Measurements from ENCODE around the gene KRTAP9-3.

DNA sequence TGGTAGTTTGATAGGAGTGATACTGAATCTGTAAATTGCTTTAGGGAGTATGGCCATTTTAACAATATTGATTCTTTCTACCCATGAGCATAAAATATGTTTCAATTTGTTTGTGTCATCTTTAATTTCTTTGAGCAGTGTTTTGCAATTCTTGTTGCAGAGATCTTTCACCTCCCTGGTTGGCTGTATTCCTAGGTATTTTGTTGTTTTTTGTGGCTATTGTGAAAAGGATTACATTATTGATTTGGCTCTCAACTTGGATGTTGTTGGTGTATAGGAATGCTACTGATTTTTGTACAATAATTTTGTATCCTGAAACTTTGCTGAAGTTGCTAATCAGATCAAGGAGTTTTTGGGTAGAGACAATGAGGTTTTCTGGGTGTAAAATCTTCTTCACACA, 26.2 kb downstream of the KRTAP9-3 start:
- no peak for TF ChIP-seq POLR2A (IDR thresholded peaks at IDR 0.05; ENCODE audit: low read depth, low read length)
- TF ChIP-seq BCL11A (IDR thresholded peaks at IDR 0.05; ENCODE audit: low read depth, low read length) = no peak
- TF ChIP-seq RCOR1 (conservative IDR thresholded peaks at IDR 0.05; ENCODE audit: low read depth, low read length) = no peak
- TF ChIP-seq, protein P1, sequence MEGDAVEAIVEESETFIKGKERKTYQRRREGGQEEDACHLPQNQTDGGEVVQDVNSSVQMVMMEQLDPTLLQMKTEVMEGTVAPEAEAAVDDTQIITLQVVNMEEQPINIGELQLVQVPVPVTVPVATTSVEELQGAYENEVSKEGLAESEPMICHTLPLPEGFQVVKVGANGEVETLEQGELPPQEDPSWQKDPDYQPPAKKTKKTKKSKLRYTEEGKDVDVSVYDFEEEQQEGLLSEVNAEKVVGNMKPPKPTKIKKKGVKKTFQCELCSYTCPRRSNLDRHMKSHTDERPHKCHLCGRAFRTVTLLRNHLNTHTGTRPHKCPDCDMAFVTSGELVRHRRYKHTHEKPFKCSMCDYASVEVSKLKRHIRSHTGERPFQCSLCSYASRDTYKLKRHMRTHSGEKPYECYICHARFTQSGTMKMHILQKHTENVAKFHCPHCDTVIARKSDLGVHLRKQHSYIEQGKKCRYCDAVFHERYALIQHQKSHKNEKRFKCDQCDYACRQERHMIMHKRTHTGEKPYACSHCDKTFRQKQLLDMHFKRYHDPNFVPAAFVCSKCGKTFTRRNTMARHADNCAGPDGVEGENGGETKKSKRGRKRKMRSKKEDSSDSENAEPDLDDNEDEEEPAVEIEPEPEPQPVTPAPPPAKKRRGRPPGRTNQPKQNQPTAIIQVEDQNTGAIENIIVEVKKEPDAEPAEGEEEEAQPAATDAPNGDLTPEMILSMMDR (IDR thresholded peaks at IDR 0.05 in 2 of 3, conservative IDR thresholded peaks at IDR 0.05 in 1 of 3; ENCODE audit: control insufficient read depth in 2 of 3, extremely low read depth in 1 of 3, insufficient read depth in 1 of 3, low read depth in 3 of 3, low read length in 3 of 3) = no peak
- no peak for TF ChIP-seq MYC (IDR thresholded peaks at IDR 0.05; ENCODE audit: insufficient read depth, insufficient read length, insufficient replicate concordance, low read length, severe bottlenecking)
- TF ChIP-seq ZNF274 (IDR thresholded peaks at IDR 0.05; ENCODE audit: insufficient read depth, insufficient read length) = no peak
- TF ChIP-seq YY1 (IDR thresholded peaks at IDR 0.05; ENCODE audit: low read depth, low read length) = no peak
- no peak for TF ChIP-seq SREBF1 (IDR thresholded peaks at IDR 0.05; ENCODE audit: low read length)
- no peak for TF ChIP-seq NR2C1 (IDR thresholded peaks at IDR 0.05)
- TF ChIP-seq, protein P2, sequence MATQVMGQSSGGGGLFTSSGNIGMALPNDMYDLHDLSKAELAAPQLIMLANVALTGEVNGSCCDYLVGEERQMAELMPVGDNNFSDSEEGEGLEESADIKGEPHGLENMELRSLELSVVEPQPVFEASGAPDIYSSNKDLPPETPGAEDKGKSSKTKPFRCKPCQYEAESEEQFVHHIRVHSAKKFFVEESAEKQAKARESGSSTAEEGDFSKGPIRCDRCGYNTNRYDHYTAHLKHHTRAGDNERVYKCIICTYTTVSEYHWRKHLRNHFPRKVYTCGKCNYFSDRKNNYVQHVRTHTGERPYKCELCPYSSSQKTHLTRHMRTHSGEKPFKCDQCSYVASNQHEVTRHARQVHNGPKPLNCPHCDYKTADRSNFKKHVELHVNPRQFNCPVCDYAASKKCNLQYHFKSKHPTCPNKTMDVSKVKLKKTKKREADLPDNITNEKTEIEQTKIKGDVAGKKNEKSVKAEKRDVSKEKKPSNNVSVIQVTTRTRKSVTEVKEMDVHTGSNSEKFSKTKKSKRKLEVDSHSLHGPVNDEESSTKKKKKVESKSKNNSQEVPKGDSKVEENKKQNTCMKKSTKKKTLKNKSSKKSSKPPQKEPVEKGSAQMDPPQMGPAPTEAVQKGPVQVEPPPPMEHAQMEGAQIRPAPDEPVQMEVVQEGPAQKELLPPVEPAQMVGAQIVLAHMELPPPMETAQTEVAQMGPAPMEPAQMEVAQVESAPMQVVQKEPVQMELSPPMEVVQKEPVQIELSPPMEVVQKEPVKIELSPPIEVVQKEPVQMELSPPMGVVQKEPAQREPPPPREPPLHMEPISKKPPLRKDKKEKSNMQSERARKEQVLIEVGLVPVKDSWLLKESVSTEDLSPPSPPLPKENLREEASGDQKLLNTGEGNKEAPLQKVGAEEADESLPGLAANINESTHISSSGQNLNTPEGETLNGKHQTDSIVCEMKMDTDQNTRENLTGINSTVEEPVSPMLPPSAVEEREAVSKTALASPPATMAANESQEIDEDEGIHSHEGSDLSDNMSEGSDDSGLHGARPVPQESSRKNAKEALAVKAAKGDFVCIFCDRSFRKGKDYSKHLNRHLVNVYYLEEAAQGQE (IDR thresholded peaks at IDR 0.05; ENCODE audit: low read depth, low read length) = no peak
